Osteoblast (primary cell): ENCODE results near the gene INCENP. TPM values are rescaled to one million over a fixed set of nuclear protein-coding genes. Genes with fewer than 3 reads are reported as not detected.
A peak's percentile ranks its signal among the peaks of the same experiment; 100 is the strongest.

Experiments used
- DNase-seq: peaks from one replicate; pipeline ENCODE4 v3.0.0; 2011; ENCODE audit warnings: low spot score, mixed read lengths; ENCODE audit not compliant: insufficient read length; ENCODE audit errors: missing footprints
- H2AFZ ChIP-seq: 2 replicates; pipeline ENCODE4 v1.6.0; 2011; ENCODE audit warnings: mild to moderate bottlenecking, low read length
- H3K27ac ChIP-seq: 2 replicates; pipeline ENCODE4 v1.5.1; 2011; ENCODE audit warnings: mild to moderate bottlenecking, low read depth, low read length, moderate library complexity
- H3K27me3 ChIP-seq: 2 replicates; pipeline ENCODE4 v1.6.0; 2012; ENCODE audit warnings: mild to moderate bottlenecking, control low read depth, inconsistent platforms, low read length, moderate library complexity; ENCODE audit not compliant: insufficient read depth
- H3K36me3 ChIP-seq: 2 replicates; pipeline ENCODE4 v1.5.1; 2011; ENCODE audit warnings: mild to moderate bottlenecking, low read length, control low read depth, moderate library complexity; ENCODE audit not compliant: insufficient read depth
- H3K4me1 ChIP-seq: 2 replicates; pipeline ENCODE4 v1.5.1; 2011; ENCODE audit warnings: mild to moderate bottlenecking, low read length, control low read depth, moderate library complexity; ENCODE audit not compliant: insufficient read depth
- H3K4me2 ChIP-seq: 2 replicates; pipeline ENCODE4 v1.6.0; 2011; ENCODE audit warnings: mild to moderate bottlenecking, low read length; ENCODE audit not compliant: insufficient read depth
- H3K4me3 ChIP-seq: fragments of 200-600 bp; sonication (generic); 3 replicates; pipeline ENCODE4 v1.5.1; 2012; ENCODE audit warnings: mild to moderate bottlenecking, low read length, inconsistent platforms; ENCODE audit not compliant: insufficient read depth
- H3K79me2 ChIP-seq: 2 replicates; pipeline ENCODE4 v1.6.0; 2012; ENCODE audit warnings: mild to moderate bottlenecking, low read length, control low read depth, inconsistent platforms; ENCODE audit not compliant: insufficient read depth
- H3K9me3 ChIP-seq: 2 replicates; pipeline ENCODE4 v1.5.1; 2011; ENCODE audit warnings: low read depth, low read length, control low read depth
- H4K20me1 ChIP-seq: 2 replicates; pipeline ENCODE4 v1.6.0; 2012; ENCODE audit warnings: mild to moderate bottlenecking, low read length, control low read depth; ENCODE audit not compliant: insufficient read depth
- CTCF ChIP-seq: IDR thresholded peaks from 2 replicates; pipeline ENCODE4 v1.5.1; 2011; ENCODE audit warnings: mild to moderate bottlenecking, low read depth, low read length, moderate library complexity; ENCODE audit errors: extremely low read depth
- total RNA-seq: library from RNA; depleted of rRNA; stranded (reverse); fragments of >200 nt; gene quantifications from 2 replicates; pipeline ENCODE4 v1.2.3, GENCODE V29; 2012

The INCENP gene
- total RNA-seq, 1 donor = 8.7 TPM

GRCh38 chr11:62108017-62108750 is 15.6 kb upstream of the INCENP start:
- Histone ChIP-seq H4K20me1 (no peaks in the 10 kb centered on the region), H3K27ac (no peak overlapping the region), H2AFZ (peak overlapping the region; percentile 42), H3K27me3 (no peaks in the 10 kb centered on the region), H3K4me1 (peaks cover 32% of the 10 kb centered on the region), H3K4me2 (peak overlapping the region; percentile 12), H3K4me3 (no peak overlapping the region), H3K79me2 (no peaks in the 10 kb centered on the region), H3K9me3 (no peaks in the 10 kb centered on the region), H3K36me3 (no peaks in the 10 kb centered on the region)
- no peak for DNase-seq
- TF ChIP-seq CTCF = peak; percentile 81

- no peak overlapping the region for H3K4me3 ChIP-seq
- H3K4me2 ChIP-seq = peak overlapping the region; percentile 13
- peaks cover 32% of the 10 kb centered on the region for H3K4me1 ChIP-seq
- no peaks in the 10 kb centered on the region for H3K27me3 ChIP-seq
- peak; percentile 81 for DNase-seq
- H3K27ac ChIP-seq = no peak overlapping the region
- H2AFZ ChIP-seq = no peak overlapping the region
- no peaks in the 10 kb centered on the region for H4K20me1 ChIP-seq
- no peaks in the 10 kb centered on the region for H3K36me3 ChIP-seq
- TF ChIP-seq CTCF = no peak
- H3K9me3 ChIP-seq = no peaks in the 10 kb centered on the region
- no peaks in the 10 kb centered on the region for H3K79me2 ChIP-seq
These were observed 14.8 kb upstream of the INCENP start for GRCh38 chr11:62108971-62109404.

- Histone ChIP-seq H3K27me3 (no peaks in the 10 kb centered on the region), H3K4me3 (no peak overlapping the region), H3K27ac (no peak overlapping the region), H3K9me3 (no peaks in the 10 kb centered on the region), H3K4me1 (no peaks in the 10 kb centered on the region), H3K4me2 (no peak overlapping the region), H3K79me2 (no peaks in the 10 kb centered on the region), H3K36me3 (no peaks in the 10 kb centered on the region), H4K20me1 (no peaks in the 10 kb centered on the region), H2AFZ (no peak overlapping the region)
- DNase-seq = no peak
- TF ChIP-seq CTCF = no peak
These were observed 8.6 kb upstream of the INCENP start for GRCh38 chr11:62115085-62115694.

- TF ChIP-seq CTCF = no peak
- Histone ChIP-seq H3K4me2 (no peak overlapping the region), H3K4me1 (no peaks in the 10 kb centered on the region), H4K20me1 (no peaks in the 10 kb centered on the region), H2AFZ (no peak overlapping the region), H3K79me2 (no peaks in the 10 kb centered on the region), H3K4me3 (no peak overlapping the region), H3K9me3 (no peaks in the 10 kb centered on the region), H3K36me3 (no peaks in the 10 kb centered on the region), H3K27me3 (no peaks in the 10 kb centered on the region), H3K27ac (no peak overlapping the region)
- DNase-seq = no peak
These were observed 7.4 kb upstream of the INCENP start for GRCh38 chr11:62116451-62116850.
